ENCODE results near the gene GPR35. TPM values are rescaled to one million over a fixed set of nuclear protein-coding genes. Genes with fewer than 3 reads are reported as not detected.

The GPR35 gene
- total and polyA plus RNA-seq, 10 of the 15 experiments (the other 5 are each of a cell fraction or from before 2014, with no cell fraction given) = 0.14 to 1.6 (median 0.75) TPM; not detected in 3

DNA sequence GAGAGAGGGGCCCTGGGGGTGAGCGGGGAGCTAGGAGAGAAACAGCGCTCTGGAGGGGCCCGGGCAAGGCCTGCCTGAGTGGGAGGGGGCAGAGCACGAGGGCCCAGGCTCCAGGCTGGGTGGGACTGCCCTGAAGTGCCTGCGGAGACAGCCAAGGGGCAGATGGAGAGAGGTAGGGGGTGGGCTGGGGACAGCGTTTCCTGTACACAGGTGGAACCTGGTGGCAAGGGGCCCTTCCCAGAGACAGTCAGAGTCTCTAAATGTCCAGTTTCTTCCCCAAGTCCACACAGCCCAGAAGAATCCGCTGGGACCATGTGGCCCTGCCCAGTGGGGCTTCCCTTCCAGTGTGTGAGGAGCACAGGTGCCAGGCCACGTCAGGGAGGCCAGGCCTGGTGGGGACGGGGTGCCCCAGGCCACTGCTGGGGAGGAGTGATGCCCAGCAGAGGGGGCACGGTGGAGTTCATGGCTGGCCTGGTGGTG lies 1.7 kb upstream of the GPR35 start (continued):
- no peak for TF ChIP-seq ZNF687 (IDR thresholded peaks at IDR 0.05)
- no peak for TF ChIP-seq ASH2L (IDR thresholded peaks at IDR 0.05; ENCODE audit: borderline replicate concordance, low read depth)
- TF ChIP-seq BACH1 (IDR thresholded peaks at IDR 0.05; ENCODE audit: borderline replicate concordance) = no peak
- no peak for TF ChIP-seq POLR2A (IDR thresholded peaks at IDR 0.05; ENCODE audit: low read depth, low read length)
- no peak for TF ChIP-seq RCOR1 (conservative IDR thresholded peaks at IDR 0.05; ENCODE audit: low read depth, low read length)
- no peak for TF ChIP-seq JUNB (IDR thresholded peaks at IDR 0.05)
- TF ChIP-seq ZNF24 (IDR thresholded peaks at IDR 0.05) = no peak
- no peak for TF ChIP-seq IKZF2 (IDR thresholded peaks at IDR 0.05)

Data from GM12878 (cell line).